Body of pancreas (tissue), 4 donors: ENCODE results near the gene C5. TPM values are rescaled to one million over a fixed set of nuclear protein-coding genes. Genes with fewer than 3 reads are reported as not detected.

Source experiments
- ATAC-seq: fragments of 150-250 bp; one replicate; pipeline ENCODE4 v1.9.1; 2016
- DNase-seq, 4 donors: peaks; one replicate each; pipeline ENCODE4 v3.0.0-alpha.2; 2019
- H3K27ac ChIP-seq, 4 donors: fragments of 200-600 bp; sonication (generic); 1 replicate in 3 of 4; 2 replicates in 1 of 4; pipeline versions ENCODE4 v1.5.1 to v1.6.1; 2016 to 2019; ENCODE audit warnings: mild to moderate bottlenecking in 1 of 4, mixed read lengths in 1 of 4, moderate library complexity in 1 of 4
- H3K27me3 ChIP-seq, 2 donors: fragments of 200-600 bp; sonication (generic); one replicate each; pipeline ENCODE4 v1.6.0; 2016; ENCODE audit warnings: mild to moderate bottlenecking in 1 of 2
- H3K36me3 ChIP-seq, 2 donors: fragments of 200-600 bp; sonication (generic); replicated peaks in 1 of 2; 2 replicates each; pipeline ENCODE4 v1.5.1; 2016; ENCODE audit warnings: low read depth in 2 of 2; ENCODE audit not compliant: insufficient read depth in 1 of 2
- H3K4me1 ChIP-seq: fragments of 200-600 bp; sonication (generic); one replicate; pipeline ENCODE4 v1.6.0; 2016
- H3K4me3 ChIP-seq, 2 donors: fragments of 200-600 bp; sonication (generic); 1 replicate in 1 of 2; 2 replicates in 1 of 2; pipeline ENCODE4 v1.5.1; 2016 to 2019
- H3K9me3 ChIP-seq, 3 donors: fragments of 200-600 bp; sonication (generic); 1 replicate in 2 of 3; 2 replicates in 1 of 3; pipeline ENCODE4 v1.5.1; 2016
- POLR2A ChIP-seq, 3 donors: fragments of 450-650 bp; IDR thresholded peaks; one replicate each; pipeline ENCODE4 v1.6.1; 2016; ENCODE audit warnings: antibody characterized with exemption in 3 of 3, mild to moderate bottlenecking in 2 of 3
- WGBS, 2 donors: methylation state at CpG; one replicate each; pipeline ENCODE4 v1.1.5; 2017; 5-methylcytosine and 5-hydroxymethylcytosine counted together
- intact Hi-C: fragments of 100-400 bp; cut with DNase I; formaldehyde crosslinking; loops from one replicate; pipeline ENCODE4 v1.15.1; 2023
- total RNA-seq, 2 donors: library from RNA; depleted of rRNA; stranded (reverse); fragments of >200 nt; gene quantifications; one replicate each; pipeline ENCODE4 v1.1.0, GENCODE V29; 2016
- TF ChIP-seq, protein P1 (sequence below), 7 experiments: fragments of 450-650 bp in 4 of 7; fragments of 200-600 bp in 3 of 7; sonication (generic) in 3 of 7; IDR thresholded peaks; one replicate each; pipeline ENCODE4 v1.5.1; 2016 to 2019; ENCODE audit warnings: antibody characterized with exemption in 7 of 7

C5 gene
- total RNA-seq, 2 donors from 2014 or later = 7.3 to 16.1 TPM

DNA sequence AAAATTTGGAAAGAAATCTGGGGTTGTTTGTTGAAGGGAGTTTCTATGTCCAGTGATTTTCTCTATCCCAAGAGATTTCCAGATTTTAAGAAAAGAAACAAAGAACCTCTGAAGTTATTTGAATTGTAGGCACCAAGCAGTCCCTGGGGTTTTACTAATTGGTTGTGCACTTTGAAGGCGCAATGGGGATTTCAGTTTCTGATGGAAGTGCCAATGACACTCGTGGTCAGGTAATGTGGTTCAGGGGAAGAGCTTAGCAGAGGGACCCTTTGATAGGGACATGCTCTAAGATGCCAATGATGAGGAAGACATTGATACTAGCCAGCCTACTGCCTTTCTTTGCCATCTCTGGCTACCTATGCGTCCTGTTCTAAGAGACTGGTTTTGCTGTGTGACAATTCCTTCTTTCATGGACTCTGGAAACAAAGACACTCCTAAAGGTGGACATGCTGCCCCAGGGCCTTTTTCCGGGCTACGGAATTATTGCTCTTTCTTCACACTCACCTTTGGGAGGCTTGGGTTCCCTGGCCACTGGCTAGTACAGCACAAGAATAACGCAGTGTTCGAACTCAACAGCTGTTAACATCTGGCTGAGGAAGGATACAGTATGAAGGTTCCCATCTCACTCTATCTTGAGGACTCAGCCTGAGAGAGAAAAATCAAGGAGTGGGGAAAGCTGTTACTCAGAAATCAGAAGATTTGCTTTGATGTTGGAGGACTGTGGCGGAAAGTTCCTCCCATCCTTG is 116.6 kb downstream of the C5 start:
- intact Hi-C loops = loop anchor here (5.0 kb wide), 1 partner anchor 181 kb away; no protein-coding TSS in a partner anchor
- H3K27ac ChIP-seq = no peak overlapping the region
- H3K27me3 ChIP-seq = no peaks in the 10 kb centered on the region
- H3K4me3 ChIP-seq = no peak overlapping the region
- H3K9me3 ChIP-seq = no peaks in the 10 kb centered on the region
- peaks cover 35% of the 10 kb centered on the region for H3K4me1 ChIP-seq
- 85 to 89% methylated on average over 8 of the region's 8 CpGs for WGBS, 2 donors
- no peak for ATAC-seq
- TF ChIP-seq, protein P1, sequence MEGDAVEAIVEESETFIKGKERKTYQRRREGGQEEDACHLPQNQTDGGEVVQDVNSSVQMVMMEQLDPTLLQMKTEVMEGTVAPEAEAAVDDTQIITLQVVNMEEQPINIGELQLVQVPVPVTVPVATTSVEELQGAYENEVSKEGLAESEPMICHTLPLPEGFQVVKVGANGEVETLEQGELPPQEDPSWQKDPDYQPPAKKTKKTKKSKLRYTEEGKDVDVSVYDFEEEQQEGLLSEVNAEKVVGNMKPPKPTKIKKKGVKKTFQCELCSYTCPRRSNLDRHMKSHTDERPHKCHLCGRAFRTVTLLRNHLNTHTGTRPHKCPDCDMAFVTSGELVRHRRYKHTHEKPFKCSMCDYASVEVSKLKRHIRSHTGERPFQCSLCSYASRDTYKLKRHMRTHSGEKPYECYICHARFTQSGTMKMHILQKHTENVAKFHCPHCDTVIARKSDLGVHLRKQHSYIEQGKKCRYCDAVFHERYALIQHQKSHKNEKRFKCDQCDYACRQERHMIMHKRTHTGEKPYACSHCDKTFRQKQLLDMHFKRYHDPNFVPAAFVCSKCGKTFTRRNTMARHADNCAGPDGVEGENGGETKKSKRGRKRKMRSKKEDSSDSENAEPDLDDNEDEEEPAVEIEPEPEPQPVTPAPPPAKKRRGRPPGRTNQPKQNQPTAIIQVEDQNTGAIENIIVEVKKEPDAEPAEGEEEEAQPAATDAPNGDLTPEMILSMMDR (IDR thresholded peaks at IDR 0.05) = no peak
- no peak for TF ChIP-seq POLR2A (IDR thresholded peaks at IDR 0.05)
- no peaks in the 10 kb centered on the region for H3K36me3 ChIP-seq
- no peak for DNase-seq

DNA sequence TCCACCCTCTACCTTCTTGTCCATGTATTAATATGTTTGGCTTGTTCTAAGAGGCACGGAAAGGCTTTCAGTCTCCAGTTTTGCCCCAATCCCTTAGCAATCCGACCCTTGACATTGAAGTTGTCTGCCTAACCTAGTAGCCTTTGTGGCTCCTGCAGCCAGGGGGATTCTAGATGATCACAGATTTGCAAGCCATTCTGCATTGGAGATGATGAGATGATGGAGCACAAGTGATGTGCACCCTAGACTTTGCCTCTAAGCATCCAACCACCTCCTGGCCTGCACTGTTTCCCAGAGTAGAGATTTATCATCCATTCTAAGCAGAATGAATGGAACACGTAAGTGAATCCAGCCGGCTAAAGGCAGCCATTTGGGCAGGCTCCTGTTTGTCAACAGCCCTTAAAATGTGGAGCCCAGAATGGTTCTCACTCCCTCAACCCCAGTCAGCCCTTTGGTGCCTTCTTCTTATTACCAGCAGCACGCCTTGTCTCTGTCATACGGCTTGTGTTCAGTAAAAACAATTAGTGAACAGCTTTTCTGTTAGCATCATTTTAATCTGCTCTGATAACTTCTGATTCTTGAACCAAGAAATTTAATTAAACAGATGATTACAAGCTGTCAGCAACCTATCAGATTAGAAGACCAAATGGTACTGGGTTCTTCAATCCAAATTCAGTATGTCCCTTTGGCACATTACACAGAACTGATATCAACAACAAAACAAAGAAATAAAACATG is 117.8 kb downstream of the C5 start:
- Histone ChIP-seq H3K27ac (peak overlapping the region; percentile 3 to 78 (median 36)), H3K36me3 (no peaks in the 10 kb centered on the region), H3K4me1 (peaks cover 39% of the 10 kb centered on the region), H3K27me3 (no peaks in the 10 kb centered on the region), H3K4me3 (no peak overlapping the region), H3K9me3 (no peaks in the 10 kb centered on the region)
- 71 to 81% methylated on average over 6 of the region's 6 CpGs for WGBS, 2 donors
- ATAC-seq (no peak), DNase-seq (no peak)
- TF ChIP-seq, protein P1 (IDR thresholded peaks at IDR 0.05) = no peak
- no peak for TF ChIP-seq POLR2A (IDR thresholded peaks at IDR 0.05)
- intact Hi-C loops = loop anchor here (5.0 kb wide), 1 partner anchor 180 kb away; no protein-coding TSS in a partner anchor

DNA sequence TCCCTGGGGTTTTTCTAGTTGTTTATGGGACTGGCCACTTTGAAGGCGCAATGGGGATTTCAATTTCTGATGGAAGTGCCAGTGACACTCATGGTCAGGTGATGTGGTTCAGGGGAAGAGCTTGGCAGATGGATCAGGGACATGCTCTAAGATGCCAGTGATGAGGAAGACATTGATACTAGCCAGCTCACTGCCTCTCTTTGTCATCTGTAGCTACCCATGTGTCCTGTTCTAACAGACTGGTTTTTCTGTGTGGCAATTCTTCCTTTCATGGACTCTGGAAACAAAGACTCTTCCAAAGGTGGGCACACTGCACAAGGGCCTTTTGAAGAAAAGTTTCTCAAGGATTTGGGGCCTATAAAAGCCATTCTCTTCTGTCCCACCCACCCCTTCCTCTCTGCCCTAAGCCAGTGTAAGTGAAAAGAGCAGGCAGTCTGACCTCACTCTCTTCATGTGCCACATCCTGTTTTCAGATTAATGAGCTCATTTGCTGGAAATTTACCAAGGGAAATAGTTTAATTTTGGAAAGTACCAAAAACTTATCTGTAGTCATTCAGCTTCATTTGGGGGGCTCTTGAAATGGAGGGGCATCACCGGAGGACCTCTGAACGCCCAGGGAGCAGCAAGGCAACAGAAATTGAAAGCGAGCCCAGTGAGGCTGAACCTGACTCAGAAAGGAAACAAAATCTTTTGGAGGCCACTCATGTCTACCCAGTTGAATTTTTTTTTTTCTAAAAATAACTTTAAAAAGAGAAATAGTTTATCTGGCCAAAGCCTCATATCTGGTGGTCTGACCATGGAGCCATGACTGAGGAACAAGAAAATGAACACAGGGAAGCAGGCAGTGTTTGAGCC is 118.6 kb downstream of the C5 start:
- 71 to 77% methylated on average over 4 of the region's 4 CpGs for WGBS, 2 donors
- peaks cover 34% of the 10 kb centered on the region for H3K4me1 ChIP-seq
- no peaks in the 10 kb centered on the region for H3K36me3 ChIP-seq
- H3K27ac ChIP-seq = peak overlapping the region in 3 of 4 donors; percentile 10 to 78 (median 62)
- no peaks in the 10 kb centered on the region for H3K27me3 ChIP-seq
- DNase-seq (peak in 1 of 4 donors; percentile 48), ATAC-seq (no peak)
- TF ChIP-seq, protein P1 (IDR thresholded peaks at IDR 0.05) = no peak
- TF ChIP-seq POLR2A (IDR thresholded peaks at IDR 0.05) = peak in 2 of 3 donors; percentile 15 to 32
- H3K9me3 ChIP-seq = no peaks in the 10 kb centered on the region
- no peak overlapping the region for H3K4me3 ChIP-seq
- intact Hi-C loops = loop anchor here (5.0 kb wide), 1 partner anchor 179 kb away; no protein-coding TSS in a partner anchor

DNA sequence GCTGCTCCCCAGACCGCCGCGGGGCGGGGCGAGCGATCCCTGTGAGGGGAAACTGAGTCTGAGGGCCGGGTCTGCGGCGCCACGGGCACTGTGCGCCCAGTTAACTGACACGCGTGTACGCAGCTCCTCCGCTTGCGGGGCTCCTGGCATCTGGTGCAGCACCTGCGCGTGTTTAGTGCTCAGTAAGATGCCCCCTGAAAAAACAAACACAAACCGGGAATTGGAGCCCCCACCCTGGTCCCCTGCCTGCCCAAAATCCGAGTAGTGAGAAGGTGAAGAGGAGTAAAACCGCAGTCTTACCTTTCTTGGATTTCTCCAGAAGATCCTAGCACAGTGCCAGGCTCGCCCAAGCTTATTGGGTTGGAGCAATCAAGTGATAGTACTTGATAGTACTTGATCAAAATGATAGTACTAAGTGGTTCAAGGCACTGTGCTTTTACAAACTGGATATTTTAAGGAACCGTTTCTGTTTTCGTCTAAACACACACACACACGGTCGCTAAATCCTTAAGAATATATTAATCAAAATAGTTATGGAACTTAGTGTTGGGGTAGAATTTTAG is 120.8 kb downstream of the C5 start:
- intact Hi-C loops = loop anchor here (5.0 kb wide), 1 partner anchor 52 kb away; the partner anchor contains the start of gene PHF19
- H3K27me3 ChIP-seq = no peaks in the 10 kb centered on the region
- peaks cover 13% of the 10 kb centered on the region for H3K4me1 ChIP-seq
- peak overlapping the region; percentile 71 to 73 for H3K4me3 ChIP-seq
- DNase-seq = no peak
- no peaks in the 10 kb centered on the region for H3K36me3 ChIP-seq
- no peaks in the 10 kb centered on the region for H3K9me3 ChIP-seq
- WGBS, 2 donors = 17 to 46% methylated on average over 10 to 26 of the region's 26 CpGs
- ATAC-seq = no peak
- peak overlapping the region; percentile 49 to 93 (median 80) for H3K27ac ChIP-seq
- TF ChIP-seq, protein P1 (IDR thresholded peaks at IDR 0.05) = peak in 1 of 7 experiments; percentile 38
- peak in 1 of 3 donors; percentile 68 for TF ChIP-seq POLR2A (IDR thresholded peaks at IDR 0.05)
